Parathyroid adenoma (tissue), 2 donors: Measurements from ENCODE around the gene CDPF1.

Source experiments
- H2AFZ ChIP-seq: fragments of 300-600 bp; sonication (generic); one replicate; pipeline ENCODE4 v1.7.0; 2017; ENCODE audit warnings: antibody characterized with exemption, mild to moderate bottlenecking
- H3K27ac ChIP-seq: fragments of 300-600 bp; sonication (generic); one replicate; pipeline ENCODE4 v1.7.0; 2017
- H3K27me3 ChIP-seq: fragments of 300-600 bp; sonication (generic); one replicate; pipeline ENCODE4 v1.7.0; 2017; ENCODE audit warnings: low read length; ENCODE audit not compliant: control insufficient read depth, insufficient read depth
- H3K36me3 ChIP-seq: fragments of 300-600 bp; sonication (generic); one replicate; pipeline ENCODE4 v1.7.0; 2017; ENCODE audit warnings: low read length; ENCODE audit not compliant: control insufficient read depth, insufficient read depth
- H3K4me1 ChIP-seq: fragments of 300-600 bp; sonication (generic); one replicate; pipeline ENCODE4 v1.7.0; 2017; ENCODE audit warnings: control low read depth
- H3K4me2 ChIP-seq: fragments of 300-600 bp; sonication (generic); one replicate; pipeline ENCODE4 v1.7.0; 2017; ENCODE audit warnings: low read length
- H3K4me3 ChIP-seq: fragments of 300-600 bp; sonication (generic); one replicate; pipeline ENCODE4 v1.7.0; 2017; ENCODE audit warnings: low read depth, low read length
- H3K79me2 ChIP-seq: fragments of 300-600 bp; sonication (generic); one replicate; pipeline ENCODE4 v1.7.0; 2017; ENCODE audit warnings: control low read depth
- H3K9ac ChIP-seq: fragments of 300-600 bp; sonication (generic); one replicate; pipeline ENCODE4 v1.7.0; 2017; ENCODE audit warnings: mild to moderate bottlenecking
- H3K9me3 ChIP-seq: fragments of 300-600 bp; sonication (generic); one replicate; pipeline ENCODE4 v1.7.0; 2017; ENCODE audit warnings: low read length; ENCODE audit not compliant: control insufficient read depth
- CTCF ChIP-seq: fragments of 300-600 bp; sonication (generic); IDR thresholded peaks from one replicate; pipeline ENCODE4 v1.7.0; 2017; ENCODE audit warnings: antibody characterized with exemption, mild to moderate bottlenecking
- donor health status: primary hyperparathyroidism.

CDPF1 gene

GRCh38 chr22:46219636-46220035 is 30.5 kb downstream of the CDPF1 start:
- no peaks in the 10 kb centered on the region for H3K9me3 ChIP-seq
- H3K36me3 ChIP-seq, result no peaks in the 10 kb centered on the region
- no peaks in the 10 kb centered on the region for H3K79me2 ChIP-seq
- no peaks in the 10 kb centered on the region for H3K27me3 ChIP-seq
- H2AFZ ChIP-seq, result no peak overlapping the region
- H3K4me1 ChIP-seq, result no peaks in the 10 kb centered on the region
- no peak for TF ChIP-seq CTCF
- no peak overlapping the region for H3K27ac ChIP-seq
- no peak overlapping the region for H3K4me2 ChIP-seq
- H3K9ac ChIP-seq, result no peak overlapping the region
- no peak overlapping the region for H3K4me3 ChIP-seq

- H3K27ac ChIP-seq, result no peak overlapping the region
- H3K36me3 ChIP-seq, result no peaks in the 10 kb centered on the region
- no peaks in the 10 kb centered on the region for H3K79me2 ChIP-seq
- no peak overlapping the region for H2AFZ ChIP-seq
- no peaks in the 10 kb centered on the region for H3K27me3 ChIP-seq
- H3K4me1 ChIP-seq, result no peaks in the 10 kb centered on the region
- no peak overlapping the region for H3K4me3 ChIP-seq
- H3K9me3 ChIP-seq, result no peaks in the 10 kb centered on the region
- no peak overlapping the region for H3K4me2 ChIP-seq
- H3K9ac ChIP-seq, result no peak overlapping the region
- TF ChIP-seq CTCF, result no peak
These were observed 35.5 kb downstream of the CDPF1 start for GRCh38 chr22:46214616-46215015.

- Histone ChIP-seq H3K27me3 (no peaks in the 10 kb centered on the region), H3K79me2 (no peaks in the 10 kb centered on the region), H3K9me3 (no peaks in the 10 kb centered on the region), H3K4me1 (no peaks in the 10 kb centered on the region), H2AFZ (no peak overlapping the region), H3K27ac (no peak overlapping the region), H3K9ac (no peak overlapping the region), H3K4me2 (no peak overlapping the region), H3K36me3 (no peaks in the 10 kb centered on the region), H3K4me3 (no peak overlapping the region)
- TF ChIP-seq CTCF, result no peak
These were observed 35.9 kb downstream of the CDPF1 start for GRCh38 chr22:46214149-46214548.

- Histone ChIP-seq H3K4me3 (no peak overlapping the region), H2AFZ (no peak overlapping the region), H3K9me3 (no peaks in the 10 kb centered on the region), H3K9ac (no peak overlapping the region), H3K27me3 (no peaks in the 10 kb centered on the region), H3K27ac (no peak overlapping the region), H3K79me2 (no peaks in the 10 kb centered on the region), H3K36me3 (no peaks in the 10 kb centered on the region), H3K4me1 (no peaks in the 10 kb centered on the region), H3K4me2 (no peak overlapping the region)
- no peak for TF ChIP-seq CTCF
These were observed 37.0 kb downstream of the CDPF1 start for GRCh38 chr22:46213052-46213451.

- H3K36me3 ChIP-seq, result no peaks in the 10 kb centered on the region
These were observed 37.9 kb downstream of the CDPF1 start for GRCh38 chr22:46212195-46212594.

More at GRCh38 chr22:46212195-46212594, 37.9 kb downstream of the CDPF1 start:
- H3K27me3 ChIP-seq, result no peaks in the 10 kb centered on the region
- no peak overlapping the region for H2AFZ ChIP-seq
- no peak for TF ChIP-seq CTCF
- no peak overlapping the region for H3K4me3 ChIP-seq
- no peaks in the 10 kb centered on the region for H3K79me2 ChIP-seq
- H3K4me1 ChIP-seq, result no peaks in the 10 kb centered on the region
- H3K27ac ChIP-seq, result no peak overlapping the region
- H3K9ac ChIP-seq, result no peak overlapping the region
- H3K4me2 ChIP-seq, result no peak overlapping the region
- H3K9me3 ChIP-seq, result no peaks in the 10 kb centered on the region
